Aorta (tissue), 5 donors: Measurements from ENCODE around the gene FAT1. TPM values are rescaled to one million over a fixed set of nuclear protein-coding genes. Genes with fewer than 3 reads are reported as not detected.

Source experiments
- ATAC-seq: fragments of 200-7000 bp; cut with Tn5 transposase; one replicate; pipeline ENCODE4 v1.9.1; 2022; ENCODE audit warnings: moderate library complexity; ENCODE audit not compliant: low FRiP score
- DNase-seq, 2 donors: peaks; one replicate each; pipeline ENCODE4 v3.0.0-alpha.2; 2020
- H3K27ac ChIP-seq, 2 donors: one replicate each; pipeline ENCODE4 v1.5.1; 2013; ENCODE audit warnings: low read length in 2 of 2, mild to moderate bottlenecking in 2 of 2, moderate library complexity in 2 of 2, control low read depth in 1 of 2, inconsistent platforms in 1 of 2, low read depth in 1 of 2
- H3K27me3 ChIP-seq, 2 donors: one replicate each; pipeline ENCODE4 v1.6.1; 2013; ENCODE audit warnings: control low read depth in 1 of 2, low read length in 1 of 2, mild to moderate bottlenecking in 1 of 2, moderate library complexity in 1 of 2; ENCODE audit not compliant: insufficient read depth in 2 of 2, control insufficient read depth in 1 of 2
- H3K36me3 ChIP-seq, 2 donors: one replicate each; pipeline ENCODE4 v1.6.1; 2013; ENCODE audit warnings: control low read depth in 1 of 2, low read length in 1 of 2, mild to moderate bottlenecking in 1 of 2; ENCODE audit not compliant: insufficient read depth in 2 of 2, control insufficient read depth in 1 of 2
- H3K4me1 ChIP-seq, 2 donors: one replicate each; pipeline ENCODE4 v1.6.1; 2013; ENCODE audit warnings: low read length in 2 of 2, control low read depth in 1 of 2, mild to moderate bottlenecking in 1 of 2, moderate library complexity in 1 of 2; ENCODE audit not compliant: insufficient read depth in 2 of 2, control insufficient read depth in 1 of 2
- H3K4me3 ChIP-seq, 2 donors: one replicate each; pipeline ENCODE4 v1.5.1; 2013; ENCODE audit warnings: low read length in 2 of 2, control low read depth in 1 of 2, mild to moderate bottlenecking in 1 of 2
- H3K9me3 ChIP-seq: one replicate; pipeline ENCODE4 v1.6.1; 2013; ENCODE audit warnings: mild to moderate bottlenecking, low read length; ENCODE audit not compliant: control insufficient read depth
- WGBS, 2 donors: extraction: QIAGEN DNeasy Blood & Tissue Kit; methylation state at CpG; one replicate each; pipeline ENCODE4 v1.1.7; 2013; 5-methylcytosine and 5-hydroxymethylcytosine counted together
- intact Hi-C, 2 donors: fragments of 100-400 bp; cut with DNase I; formaldehyde crosslinking; loops; one replicate each; pipeline versions ENCODE4 v1.14.2 to v1.15.0; 2022
- polyA plus RNA-seq, 2 donors: library from polyadenylated mRNA; stranded (reverse); fragments of 200-250 nt; gene quantifications; one replicate each; pipeline ENCODE4 v1.2.3, GENCODE V29; 2013
- total RNA-seq, 2 donors: library from RNA; stranded (reverse); fragmentation: NEBNext Ultra II Directional; extraction: Animal tissue kit (Norgen Biotek cat#: 25700); gene quantifications; one replicate each; pipeline ENCODE4 v1.2.1, GENCODE V29; 2021
- donor health status: healthy with polysubstance abuse.
- donor health status: Bipolar disorder and iron deficiency.
- donor health status: DM: no; HTN: no; CAD: no.
- donor health status: DM: no; HTN: no; CAD: no.
- donor health status: DM: yes; HTN: yes; CAD: no.

Gene FAT1
- total and polyA plus RNA-seq, 4 donors, result 23.5 to 106 (median 68.2) TPM

DNA sequence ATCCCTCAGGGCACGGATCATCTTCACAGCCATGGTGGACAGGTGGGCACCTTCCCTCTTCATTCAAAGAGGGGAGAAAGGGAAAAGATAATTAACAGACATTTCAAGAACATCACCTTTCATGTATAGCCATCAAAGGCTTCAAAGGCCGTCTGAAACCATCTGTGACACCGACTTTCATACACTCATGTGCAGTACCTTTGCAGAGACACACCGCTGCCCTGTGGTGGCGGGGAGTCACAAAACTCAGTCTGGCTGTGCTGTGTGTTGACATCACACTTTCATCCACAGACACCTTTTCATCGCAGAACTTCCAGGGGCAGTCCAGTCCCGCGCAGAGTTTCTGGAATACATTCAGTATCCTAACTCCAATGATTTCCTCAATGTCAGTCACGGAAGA, 120.7 kb downstream of the FAT1 start:
- 86 to 87% methylated on average over 9 of the region's 9 CpGs for WGBS, 2 donors
- Histone ChIP-seq H3K4me1 (no peaks in the 10 kb centered on the region), H3K27me3 (no peaks in the 10 kb centered on the region), H3K9me3 (no peaks in the 10 kb centered on the region), H3K4me3 (no peak overlapping the region), H3K36me3 (peaks cover 11 to 19% of the 10 kb centered on the region in 2 donors), H3K27ac (no peak overlapping the region)
- no peak for ATAC-seq
- intact Hi-C loops, result no loop called here
- no peak for DNase-seq

DNA sequence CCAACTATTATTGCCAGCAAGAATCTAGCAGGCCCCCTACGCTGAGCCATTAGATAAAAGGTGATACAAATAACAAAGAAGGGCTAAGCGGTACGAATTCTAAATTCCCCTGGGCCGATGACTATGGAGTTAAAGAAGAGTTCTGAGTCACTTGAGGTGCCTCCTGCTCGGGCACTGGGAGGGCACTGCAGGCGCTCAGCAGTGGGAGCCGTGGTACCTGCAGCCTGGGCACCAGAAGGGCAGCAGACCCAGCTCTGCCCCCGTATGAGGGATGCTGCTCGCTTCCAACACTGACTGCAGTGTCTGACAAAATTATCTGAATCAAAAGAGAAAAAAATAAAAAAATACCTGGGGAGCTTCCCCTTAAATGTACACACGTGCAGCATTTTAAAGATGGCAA, 124.2 kb downstream of the FAT1 start:
- Histone ChIP-seq H3K27me3 (no peaks in the 10 kb centered on the region), H3K4me3 (no peak overlapping the region), H3K36me3 (peaks cover 16 to 18% of the 10 kb centered on the region in 2 donors), H3K27ac (no peak overlapping the region), H3K4me1 (no peaks in the 10 kb centered on the region), H3K9me3 (no peaks in the 10 kb centered on the region)
- intact Hi-C loops, result no loop called here
- ATAC-seq (peak; percentile 52), DNase-seq (no peak)
- 90% methylated on average over 10 of the region's 10 CpGs for WGBS, 2 donors

DNA sequence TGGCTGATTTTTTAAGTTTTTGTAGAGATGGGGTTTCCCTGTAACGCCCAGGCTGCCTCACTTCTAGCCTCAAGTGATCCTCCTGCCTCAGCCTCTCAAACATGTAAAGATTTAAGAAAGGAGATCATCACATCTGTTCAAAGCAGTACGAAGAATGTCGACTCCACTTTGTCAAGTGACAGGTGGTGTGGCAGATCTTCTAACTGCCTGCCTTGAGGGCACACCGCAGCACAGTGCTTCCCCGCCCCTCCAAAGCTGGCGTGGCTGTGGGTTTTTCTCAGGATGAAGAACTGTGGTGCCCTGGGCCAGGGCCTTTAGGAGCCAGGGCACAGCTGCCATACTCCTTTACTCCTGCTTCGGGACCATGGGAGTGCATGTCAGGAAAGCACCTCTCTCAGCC, 125.0 kb downstream of the FAT1 start:
- intact Hi-C loops, result no loop called here
- 94 to 97% methylated on average over 7 of the region's 7 CpGs for WGBS, 2 donors
- ATAC-seq (no peak), DNase-seq (no peak)
- Histone ChIP-seq H3K4me1 (no peaks in the 10 kb centered on the region), H3K4me3 (no peak overlapping the region), H3K36me3 (peaks cover 15 to 18% of the 10 kb centered on the region in 2 donors), H3K27ac (no peak overlapping the region), H3K9me3 (no peaks in the 10 kb centered on the region), H3K27me3 (no peaks in the 10 kb centered on the region)

DNA sequence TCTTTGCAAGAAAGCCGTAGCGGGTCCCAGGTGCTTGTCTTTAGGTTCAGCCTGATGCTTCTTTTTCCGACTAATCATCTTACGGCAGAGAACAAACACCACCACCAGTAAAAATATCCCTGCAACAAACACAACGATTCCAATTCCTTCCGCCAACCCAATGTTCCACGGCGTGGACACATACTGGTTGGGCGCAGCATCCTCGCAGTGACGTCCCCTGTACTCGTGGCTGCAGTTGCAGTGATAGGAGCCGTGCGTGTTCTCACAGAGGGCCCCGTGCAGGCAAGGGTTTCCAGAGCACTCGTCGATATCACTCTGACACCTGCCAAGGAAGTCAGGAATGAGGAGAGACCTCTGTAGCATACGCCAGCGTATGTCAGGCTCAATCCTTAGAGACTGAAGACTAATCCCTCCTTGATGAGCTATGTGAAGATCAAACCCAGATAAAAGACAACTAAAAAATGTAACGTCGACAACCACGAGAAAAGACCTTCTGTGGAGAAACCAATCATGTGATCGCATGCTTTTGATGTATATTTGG, 126.7 kb downstream of the FAT1 start:
- Histone ChIP-seq H3K9me3 (no peaks in the 10 kb centered on the region), H3K27me3 (no peaks in the 10 kb centered on the region), H3K4me1 (no peaks in the 10 kb centered on the region), H3K27ac (no peak overlapping the region), H3K4me3 (no peak overlapping the region), H3K36me3 (peaks cover 6 to 20% of the 10 kb centered on the region in 2 donors)
- DNase-seq, result no peak
- ATAC-seq, result no peak
- 91 to 92% methylated on average over 23 of the region's 23 CpGs for WGBS, 2 donors
- intact Hi-C loops, result no loop called here

DNA sequence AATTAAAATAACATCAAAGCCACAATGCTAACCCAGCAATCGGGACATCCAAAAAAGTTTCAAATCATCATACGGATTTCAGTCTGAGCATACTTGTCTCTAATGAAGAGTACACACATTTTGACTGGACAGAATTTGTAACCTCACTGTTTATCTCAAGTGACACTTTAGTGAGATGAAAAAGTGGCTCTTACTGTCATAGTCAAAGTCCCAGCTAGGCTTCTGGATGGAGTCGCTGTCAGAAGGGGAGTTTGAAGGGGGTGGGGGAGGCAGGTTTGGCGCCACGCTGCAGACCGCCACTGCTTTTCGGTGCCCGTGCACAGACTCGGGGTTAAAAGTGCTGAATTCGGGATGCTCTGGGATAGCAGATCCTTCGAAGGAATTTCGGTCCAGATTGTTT, 127.3 kb downstream of the FAT1 start:
- no peak overlapping the region for H3K4me3 ChIP-seq
- peaks cover 6 to 20% of the 10 kb centered on the region in 2 donors for H3K36me3 ChIP-seq
- no peak for ATAC-seq
- intact Hi-C loops, result no loop called here
- H3K27me3 ChIP-seq, result no peaks in the 10 kb centered on the region
- 94% methylated on average over 12 of the region's 12 CpGs for WGBS, 2 donors
- DNase-seq, result no peak
- no peak overlapping the region for H3K27ac ChIP-seq
- H3K9me3 ChIP-seq, result no peaks in the 10 kb centered on the region
- H3K4me1 ChIP-seq, result no peaks in the 10 kb centered on the region

DNA sequence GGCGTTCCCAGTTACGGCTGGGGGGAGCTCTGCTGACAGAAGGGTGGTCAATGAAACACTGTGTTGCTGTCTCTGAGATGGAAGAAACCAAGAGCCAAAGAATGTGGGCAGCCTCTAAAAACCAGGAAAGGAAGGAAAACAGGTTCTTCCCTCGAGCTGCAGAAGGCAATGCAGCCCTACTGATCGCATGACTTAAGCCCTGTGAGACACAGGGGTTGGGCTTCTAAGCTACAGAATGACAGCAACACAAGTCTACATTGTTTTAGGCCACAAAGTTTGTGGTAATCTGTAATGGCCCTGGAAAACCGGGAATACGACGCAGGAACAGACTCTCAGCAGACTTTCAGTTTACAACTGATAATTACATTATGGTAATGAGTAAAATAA, 130.1 kb downstream of the FAT1 start:
- Histone ChIP-seq H3K9me3 (no peaks in the 10 kb centered on the region), H3K4me3 (no peak overlapping the region), H3K27ac (no peak overlapping the region), H3K4me1 (no peaks in the 10 kb centered on the region), H3K27me3 (no peaks in the 10 kb centered on the region), H3K36me3 (peaks cover 6 to 11% of the 10 kb centered on the region in 2 donors)
- DNase-seq, result no peak
- WGBS, 2 donors, result 79 to 85% methylated on average over 7 of the region's 7 CpGs
- intact Hi-C loops, result no loop called here
- ATAC-seq, result no peak

DNA sequence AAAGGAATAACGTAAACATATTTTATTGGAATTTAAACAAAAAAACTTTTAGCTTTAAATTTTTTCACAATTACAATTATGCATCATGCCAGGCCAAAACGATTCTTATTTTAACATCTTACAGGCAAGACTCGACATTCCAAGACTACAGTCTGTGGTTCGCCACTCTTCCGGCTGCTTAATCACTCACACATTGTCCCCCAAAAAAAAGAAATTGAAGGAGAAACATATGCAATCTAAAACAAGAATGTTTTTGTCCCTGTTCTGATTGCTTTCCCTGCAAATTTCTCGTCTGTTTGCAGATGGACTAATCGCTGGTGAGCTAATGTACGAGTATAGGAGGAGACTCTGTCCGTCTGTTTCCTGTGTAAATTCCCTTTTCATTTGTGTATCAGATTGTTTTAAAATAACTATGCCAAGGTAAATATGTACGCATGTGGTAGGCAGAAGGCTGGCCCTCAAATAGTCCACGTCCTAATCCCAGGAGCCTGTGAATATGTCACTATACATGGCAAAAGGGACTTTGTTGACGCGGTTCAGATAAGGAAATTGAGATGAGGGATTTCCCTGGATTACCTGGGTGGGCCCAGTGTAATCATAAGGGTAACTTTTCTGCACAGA, 130.6 kb downstream of the FAT1 start:
- DNase-seq (no peak), ATAC-seq (no peak)
- intact Hi-C loops, result no loop called here
- Histone ChIP-seq H3K27ac (no peak overlapping the region), H3K36me3 (peaks cover 6 to 11% of the 10 kb centered on the region in 2 donors), H3K4me1 (no peaks in the 10 kb centered on the region), H3K4me3 (no peak overlapping the region), H3K9me3 (no peaks in the 10 kb centered on the region), H3K27me3 (no peaks in the 10 kb centered on the region)
- 56 to 63% methylated on average over 13 of the region's 13 CpGs for WGBS, 2 donors

DNA sequence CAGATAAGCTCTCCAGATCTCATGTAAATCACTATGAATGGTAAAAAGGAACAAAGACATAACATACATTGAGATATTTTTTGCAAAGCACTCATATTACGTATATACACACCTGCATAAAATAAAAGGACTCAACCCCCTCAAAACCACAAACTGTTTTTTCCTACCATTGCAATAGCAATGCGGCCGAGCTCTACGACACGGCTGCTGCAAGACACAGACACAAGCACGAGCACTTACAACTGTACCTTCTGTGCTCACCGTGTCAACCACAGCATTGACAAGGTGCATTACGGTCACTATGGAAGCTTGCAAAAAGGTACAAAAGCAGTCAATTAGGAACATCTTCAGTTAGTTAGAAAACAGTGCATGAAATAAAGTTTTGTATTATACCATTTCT, 131.2 kb downstream of the FAT1 start:
- intact Hi-C loops, result no loop called here
- H3K27ac ChIP-seq, result no peak overlapping the region
- no peaks in the 10 kb centered on the region for H3K9me3 ChIP-seq
- no peak for ATAC-seq
- no peak for DNase-seq
- H3K27me3 ChIP-seq, result no peaks in the 10 kb centered on the region
- peaks cover 6 to 10% of the 10 kb centered on the region in 2 donors for H3K36me3 ChIP-seq
- H3K4me1 ChIP-seq, result no peaks in the 10 kb centered on the region
- no peak overlapping the region for H3K4me3 ChIP-seq
- WGBS, 2 donors, result 90 to 92% methylated on average over 8 of the region's 8 CpGs

DNA sequence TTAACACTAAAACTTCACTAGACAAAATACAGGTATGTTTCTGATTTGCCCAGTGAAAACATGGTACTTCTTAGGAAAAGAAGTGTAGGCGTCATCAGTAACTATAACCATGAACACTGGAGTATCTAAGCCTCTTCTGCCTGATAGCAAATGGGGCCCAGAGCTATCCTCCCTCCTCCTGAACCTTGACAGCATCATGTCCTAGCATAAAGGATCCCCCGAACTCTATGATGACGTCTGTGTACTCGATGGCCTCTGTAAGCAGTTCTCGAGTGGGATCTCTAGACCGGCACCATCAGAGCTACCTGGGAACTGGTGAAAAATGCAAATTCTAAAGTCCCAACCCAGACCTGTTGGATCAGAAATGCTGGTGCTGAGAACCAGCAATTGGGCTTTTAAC, 132.0 kb downstream of the FAT1 start:
- WGBS, 2 donors, result 86 to 93% methylated on average over 6 of the region's 6 CpGs
- intact Hi-C loops, result no loop called here
- H3K4me3 ChIP-seq, result no peak overlapping the region
- DNase-seq (no peak), ATAC-seq (no peak)
- H3K27me3 ChIP-seq, result no peaks in the 10 kb centered on the region
- H3K36me3 ChIP-seq, result peaks cover 6 to 7% of the 10 kb centered on the region in 2 donors
- no peak overlapping the region for H3K27ac ChIP-seq
- H3K4me1 ChIP-seq, result no peaks in the 10 kb centered on the region
- H3K9me3 ChIP-seq, result no peaks in the 10 kb centered on the region
